GM12891 (cell line): ENCODE measurements around the gene OPCML.

ENCODE experiments used
- POLR2A ChIP-seq: IDR thresholded peaks from 2 replicates; pipeline ENCODE4 v1.6.1; 2011; ENCODE audit warnings: low read depth, low read length, control low read depth
- POLR2AphosphoS5 ChIP-seq: IDR thresholded peaks from 2 replicates; pipeline ENCODE4 v1.6.1; 2011; ENCODE audit warnings: low read depth, low read length, control low read depth
- POU2F2 ChIP-seq: IDR thresholded peaks from 2 replicates; pipeline ENCODE4 v1.6.1; 2011; ENCODE audit warnings: low read depth, mild to moderate bottlenecking, control low read depth, low read length, moderate library complexity
- TAF1 ChIP-seq: IDR thresholded peaks from 2 replicates; pipeline ENCODE4 v1.6.1; 2011; ENCODE audit warnings: low read depth, low read length, control low read depth

DNA sequence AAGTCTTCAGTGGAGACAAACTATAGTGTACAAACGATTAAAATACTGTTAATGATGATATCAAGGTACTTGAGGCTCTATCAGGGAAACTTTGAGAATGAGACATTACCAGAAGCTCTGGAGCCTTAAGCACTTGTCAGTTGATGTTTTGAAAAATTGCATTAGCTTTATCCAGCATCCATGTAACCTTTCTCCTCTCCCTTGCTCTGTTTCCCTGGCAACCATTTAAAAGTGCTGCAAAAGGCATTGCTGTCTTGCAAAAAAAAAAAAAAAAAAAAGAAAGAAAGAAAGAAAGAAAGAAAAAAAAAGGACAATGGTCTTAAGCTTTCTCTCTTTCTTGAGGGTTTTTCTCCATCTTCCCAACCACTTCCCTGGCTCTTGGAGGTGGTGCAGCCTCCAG is 787.0 kb downstream of the OPCML start:
- no peak for TF ChIP-seq POLR2A
- no peak for TF ChIP-seq POLR2AphosphoS5
- TF ChIP-seq TAF1: no peak
- TF ChIP-seq POU2F2: no peak
